Large intestine (tissue), 3 donors: ENCODE results near the gene PEG3. TPM values are rescaled to one million over a fixed set of nuclear protein-coding genes. Genes with fewer than 3 reads are reported as not detected.

Experiments
- DNase-seq, 2 donors: peaks; one replicate each; pipeline versions ENCODE4 v3.0.0 to v3.0.0-alpha.2; 2013
- H3K27ac ChIP-seq: one replicate; pipeline ENCODE4 v1.5.1; 2013; ENCODE audit warnings: low read length
- H3K27me3 ChIP-seq: 2 replicates; pipeline ENCODE4 v1.6.1; 2013; ENCODE audit warnings: low read length; ENCODE audit not compliant: control insufficient read depth, insufficient read depth
- H3K36me3 ChIP-seq: 2 replicates; pipeline ENCODE4 v1.6.1; 2013; ENCODE audit warnings: low read length; ENCODE audit not compliant: control insufficient read depth, insufficient read depth
- H3K4me1 ChIP-seq: one replicate; pipeline ENCODE4 v1.6.1; 2013; ENCODE audit warnings: low read length; ENCODE audit not compliant: control insufficient read depth, insufficient read depth
- H3K4me3 ChIP-seq: one replicate; pipeline ENCODE4 v1.5.1; 2013; ENCODE audit warnings: low read length
- H3K9me3 ChIP-seq: one replicate; pipeline ENCODE4 v1.6.1; 2013; ENCODE audit warnings: mild to moderate bottlenecking, low read depth, low read length, moderate library complexity; ENCODE audit not compliant: control insufficient read depth
- WGBS: methylation state at CpG from one replicate; pipeline ENCODE4 v1.1.5; 2013; ENCODE audit warnings: low lambda C conversion rate; ENCODE audit not compliant: insufficient coverage; 5-methylcytosine and 5-hydroxymethylcytosine counted together
- polyA plus RNA-seq: library from polyadenylated mRNA; unstranded; fragments of 120-200 nt; gene quantifications from one replicate; pipeline ENCODE4 v1.2.1, GENCODE V29; 2013

Gene PEG3
- polyA plus RNA-seq, 1 donor: 24.4 TPM

GRCh38 chr19:56813531-56813930 lies 27.0 kb downstream of the PEG3 start:
- DNase-seq: no peak
- H3K4me1 ChIP-seq: no peaks in the 10 kb centered on the region
- WGBS: no CpG with 5 or more reads among the region's 5 CpGs
- no peak overlapping the region for H3K27ac ChIP-seq
- H3K4me3 ChIP-seq: no peak overlapping the region
- peaks cover 11% of the 10 kb centered on the region for H3K36me3 ChIP-seq
- no peaks in the 10 kb centered on the region for H3K9me3 ChIP-seq
- no peaks in the 10 kb centered on the region for H3K27me3 ChIP-seq

- DNase-seq: no peak
- WGBS: 71% methylated on average over 3 of the region's 6 CpGs
- H3K4me1 ChIP-seq: no peaks in the 10 kb centered on the region
- no peaks in the 10 kb centered on the region for H3K27me3 ChIP-seq
- peaks cover 2% of the 10 kb centered on the region for H3K36me3 ChIP-seq
- H3K4me3 ChIP-seq: no peak overlapping the region
- H3K27ac ChIP-seq: no peak overlapping the region
- no peaks in the 10 kb centered on the region for H3K9me3 ChIP-seq
These were observed 29.0 kb downstream of the PEG3 start for GRCh38 chr19:56811480-56811879.

GRCh38 chr19:56810260-56810659 lies 30.3 kb downstream of the PEG3 start:
- Histone ChIP-seq H3K27ac (no peak overlapping the region), H3K4me1 (no peaks in the 10 kb centered on the region), H3K9me3 (no peaks in the 10 kb centered on the region), H3K36me3 (peaks cover under 1% of the 10 kb centered on the region), H3K27me3 (no peaks in the 10 kb centered on the region), H3K4me3 (no peak overlapping the region)
- no peak for DNase-seq
- 100% methylated on average over 1 of the region's 1 CpG for WGBS

- no peak overlapping the region for H3K27ac ChIP-seq
- no peaks in the 10 kb centered on the region for H3K9me3 ChIP-seq
- 100% methylated on average over 1 of the region's 3 CpGs for WGBS
- no peaks in the 10 kb centered on the region for H3K27me3 ChIP-seq
- H3K4me3 ChIP-seq: no peak overlapping the region
- no peaks in the 10 kb centered on the region for H3K4me1 ChIP-seq
- DNase-seq: no peak
- H3K36me3 ChIP-seq: no peaks in the 10 kb centered on the region
These were observed 31.7 kb downstream of the PEG3 start for GRCh38 chr19:56808717-56809392.

GRCh38 chr19:56806639-56807038 lies 33.9 kb downstream of the PEG3 start:
- Histone ChIP-seq H3K4me3 (no peak overlapping the region), H3K9me3 (no peaks in the 10 kb centered on the region), H3K27me3 (no peaks in the 10 kb centered on the region), H3K4me1 (no peaks in the 10 kb centered on the region), H3K27ac (no peak overlapping the region), H3K36me3 (no peaks in the 10 kb centered on the region)
- no peak for DNase-seq

Other genes with a start within 250 kb of the PEG3 start
- 4.1 TPM for gene ZNF71, start 245.4 kb downstream of the PEG3 start, polyA plus RNA-seq
- gene SMIM17, start 197.6 kb downstream of the PEG3 start, polyA plus RNA-seq: 0.97 TPM
- 2.8 TPM for gene ZNF835, start 169.0 kb downstream of the PEG3 start, polyA plus RNA-seq
- 1.3 TPM for gene ZIM2, start within 50 bp of the PEG3 start, polyA plus RNA-seq